HG02610 (cell line): ENCODE data around the gene AFAP1L1.
A peak's percentile ranks its signal among the peaks of the same experiment; 100 is the strongest.

ENCODE experiments used
- ATAC-seq: cut with Tn5 transposase; IDR thresholded peaks from one replicate; pipeline ENCODE4 v1.9.1; 2021; ENCODE audit warnings: mild to moderate bottlenecking, moderate library complexity; ENCODE audit not compliant: unreplicated experiment

AFAP1L1 gene

GRCh38 chr5:149344151-149344550 lies 72.5 kb downstream of the AFAP1L1 start:
- no peak for ATAC-seq

GRCh38 chr5:149345147-149345891 lies 73.7 kb downstream of the AFAP1L1 start, which contains the start of gene GRPEL2:
Gene GRPEL2 (plus strand): TSS chr5:149345499. CDS start chr5:149345540, 41 bp downstream.
- ATAC-seq = peak; percentile 99

GRCh38 chr5:149345892-149346222 lies 74.2 kb downstream of the AFAP1L1 start:
- peak; percentile 1 for ATAC-seq

- no peak for ATAC-seq
Measured at GRCh38 chr5:149348518-149348917, 76.9 kb downstream of the AFAP1L1 start.

GRCh38 chr5:149349382-149349781 lies 77.7 kb downstream of the AFAP1L1 start:
- no peak for ATAC-seq

GRCh38 chr5:149352169-149352568 lies 80.5 kb downstream of the AFAP1L1 start:
- no peak for ATAC-seq

- ATAC-seq = no peak
Measured at GRCh38 chr5:149353911-149354310, 82.3 kb downstream of the AFAP1L1 start.

GRCh38 chr5:149355688-149356087 lies 84.0 kb downstream of the AFAP1L1 start:
- no peak for ATAC-seq

GRCh38 chr5:149356391-149356790 lies 84.7 kb downstream of the AFAP1L1 start:
- no peak for ATAC-seq

- ATAC-seq = peak; percentile 100
Measured at GRCh38 chr5:149357370-149358293, 86.0 kb downstream of the AFAP1L1 start, which contains the start of gene PCYOX1L. Gene PCYOX1L (plus strand): TSS chr5:149358046. CDS start chr5:149358069, 23 bp downstream.

GRCh38 chr5:149358294-149358651 lies 86.6 kb downstream of the AFAP1L1 start:
- ATAC-seq = peak; percentile 0

- no peak for ATAC-seq
Measured at GRCh38 chr5:149358868-149359495, 87.3 kb downstream of the AFAP1L1 start.

- ATAC-seq = no peak
Measured at GRCh38 chr5:149360272-149360671, 88.6 kb downstream of the AFAP1L1 start.

GRCh38 chr5:149362541-149362940 lies 90.9 kb downstream of the AFAP1L1 start:
- no peak for ATAC-seq

GRCh38 chr5:149363358-149363757 lies 91.7 kb downstream of the AFAP1L1 start:
- ATAC-seq = no peak

- ATAC-seq = no peak
Measured at GRCh38 chr5:149363936-149364335, 92.3 kb downstream of the AFAP1L1 start.

- ATAC-seq = no peak
Measured at GRCh38 chr5:149364719-149365118, 93.1 kb downstream of the AFAP1L1 start.

GRCh38 chr5:149365418-149365817 lies 93.8 kb downstream of the AFAP1L1 start:
- ATAC-seq = no peak

GRCh38 chr5:149366169-149366729 lies 94.6 kb downstream of the AFAP1L1 start:
- ATAC-seq = no peak

- ATAC-seq = peak; percentile 49
Measured at GRCh38 chr5:149367249-149367971, 95.8 kb downstream of the AFAP1L1 start.
